GM12878 (cell line): ENCODE measurements around the gene ALX4. TPM values are rescaled to one million over a fixed set of nuclear protein-coding genes. Genes with fewer than 3 reads are reported as not detected.

Source experiments
- ATAC-seq: fragments of 200-7000 bp; cut with Tn5 transposase; 3 replicates; pipeline ENCODE4 v1.9.1; 2020; ENCODE audit warnings: mild to moderate bottlenecking, moderate library complexity
- BruUV-seq: library from RNA; stranded (reverse); fragments of 400-500 nt; replicated peaks from 2 replicates; lab custom pipeline; 2021; lab: Mats Ljungman, UMichigan
- CTCF ChIA-PET: fragments of 300-600 bp; sonication (Branson Sonifier 250); formaldehyde crosslinking; extraction: SDS; loops from one replicate; lab custom pipeline; 2021; ENCODE audit warnings: inconsistent platforms; lab: Yijun Ruan, JAX
- POLR2A ChIA-PET: fragments of 350-600 bp; formaldehyde crosslinking; extraction: SDS; loops from one replicate; lab custom pipeline; 2021; ENCODE audit warnings: inconsistent platforms; lab: Charles Lee
- RAD21 ChIA-PET: fragments of 300-600 bp; sonication (Branson Sonifier 250); formaldehyde crosslinking; loops from one replicate; lab custom pipeline; 2023; ENCODE audit warnings: antibody characterized with exemption; ENCODE audit not compliant: unreplicated experiment; lab: Charles Lee
- SMC1A ChIA-PET: fragments of 300-600 bp; sonication (Branson Sonifier 250); formaldehyde crosslinking; loops from one replicate; lab custom pipeline; 2023; ENCODE audit not compliant: unreplicated experiment, uncharacterized antibody; lab: Charles Lee
- DNase-seq: peaks from one replicate; pipeline ENCODE4 v3.0.0-alpha.2; 2011; ENCODE audit warnings: low read depth, low spot score
- FAIRE-seq: peaks from 3 replicates; lab custom pipeline; 2011; peaks lifted over from hg19 to GRCh38; lab: Jason Lieb, UNC
- H2AFZ ChIP-seq: 2 replicates; pipeline ENCODE4 v1.6.0; 2011; ENCODE audit warnings: low read depth, low read length, control low read depth; ENCODE audit not compliant: control insufficient read depth
- H3K27ac ChIP-seq: 2 replicates; pipeline ENCODE4 v1.5.1; 2011; ENCODE audit warnings: control low read depth; ENCODE audit not compliant: control insufficient read depth, insufficient read depth
- H3K27me3 ChIP-seq, 2 experiments: replicated peaks in 1 of 2; 2 replicates each; pipeline versions ENCODE4 v1.6.0 to v1.6.1; 2011; ENCODE audit warnings: low read length in 1 of 2; ENCODE audit not compliant: control insufficient read depth in 2 of 2, insufficient read depth in 2 of 2
- H3K36me3 ChIP-seq, 2 experiments: 2 replicates each; pipeline ENCODE4 v1.5.1; 2011; ENCODE audit warnings: low read length in 1 of 2; ENCODE audit not compliant: control insufficient read depth in 2 of 2, insufficient read depth in 2 of 2
- H3K4me1 ChIP-seq: 2 replicates; pipeline ENCODE4 v1.6.1; 2011; ENCODE audit warnings: mild to moderate bottlenecking, low read length, moderate library complexity, mixed read lengths; ENCODE audit not compliant: control insufficient read depth, insufficient read depth
- H3K4me2 ChIP-seq: 2 replicates; pipeline ENCODE4 v1.6.0; 2011; ENCODE audit warnings: control low read depth; ENCODE audit not compliant: control insufficient read depth, insufficient read depth
- H3K4me3 ChIP-seq: fragments of 200-600 bp; sonication (generic); 2 replicates; pipeline ENCODE4 v1.5.1; 2016
- H3K79me2 ChIP-seq: 2 replicates; pipeline ENCODE4 v1.6.0; 2011; ENCODE audit warnings: low read length; ENCODE audit not compliant: control insufficient read depth, insufficient read depth
- H3K9ac ChIP-seq: 2 replicates; pipeline ENCODE4 v1.8.0; 2011; ENCODE audit warnings: low read length, control low read depth, mixed read lengths; ENCODE audit not compliant: control insufficient read depth, insufficient read depth
- H3K9me3 ChIP-seq: replicated peaks from 3 replicates; pipeline ENCODE4 v1.5.1; 2011; ENCODE audit warnings: mild to moderate bottlenecking, low read length; ENCODE audit not compliant: control insufficient read depth, insufficient read depth
- H4K20me1 ChIP-seq: 2 replicates; pipeline ENCODE4 v1.6.0; 2011; ENCODE audit not compliant: control insufficient read depth, insufficient read depth
- ASH2L ChIP-seq: fragments of 300-600, 200-600 bp; sonication (generic); IDR thresholded peaks from 2 replicates; pipeline ENCODE4 v1.6.1; 2017; ENCODE audit warnings: low read depth, mild to moderate bottlenecking, borderline replicate concordance
- E4F1 ChIP-seq: fragments of 450-650 bp; IDR thresholded peaks from 2 replicates; pipeline ENCODE4 v1.6.1; 2018; ENCODE audit warnings: borderline replicate concordance, mild to moderate bottlenecking; ENCODE audit not compliant: partially characterized antibody
- GABPA ChIP-seq: IDR thresholded peaks from 2 replicates; pipeline ENCODE4 v1.6.1; 2014; ENCODE audit warnings: antibody characterized with exemption, low read depth, mild to moderate bottlenecking, inconsistent platforms
- KAT2A ChIP-seq: conservative IDR thresholded peaks from 2 replicates; pipeline ENCODE4 v1.6.1; 2011; ENCODE audit warnings: low read depth, low read length; ENCODE audit not compliant: control insufficient read depth
- NBN ChIP-seq: fragments of 450-650 bp; IDR thresholded peaks from 2 replicates; pipeline ENCODE4 v1.6.1; 2016
- NFXL1 ChIP-seq: fragments of 450-650 bp; IDR thresholded peaks from 2 replicates; pipeline ENCODE4 v1.6.1; 2017; ENCODE audit warnings: antibody characterized with exemption, mild to moderate bottlenecking, borderline replicate concordance
- NR2C2 ChIP-seq: IDR thresholded peaks from 2 replicates; pipeline ENCODE4 v1.6.1; 2011; ENCODE audit warnings: borderline replicate concordance, low read depth; ENCODE audit not compliant: control insufficient read depth, insufficient read length
- PAX8 ChIP-seq: fragments of 450-650 bp; IDR thresholded peaks from 2 replicates; pipeline ENCODE4 v1.6.1; 2017; ENCODE audit warnings: mild to moderate bottlenecking, moderate library complexity
- PML ChIP-seq: IDR thresholded peaks from 2 replicates; pipeline ENCODE4 v1.6.1; 2012; ENCODE audit warnings: low read length, inconsistent platforms
- SIN3A ChIP-seq: IDR thresholded peaks from 2 replicates; pipeline ENCODE4 v1.6.1; 2012; ENCODE audit warnings: low read depth, low read length, improper control_type of control experiment
- SUPT20H ChIP-seq: IDR thresholded peaks from 2 replicates; pipeline ENCODE4 v1.6.1; 2011; ENCODE audit warnings: low read depth, mild to moderate bottlenecking, low read length, moderate library complexity, borderline replicate concordance; ENCODE audit not compliant: control insufficient read depth
- ZNF217 ChIP-seq: fragments of 450-650 bp; IDR thresholded peaks from 2 replicates; pipeline ENCODE4 v1.6.1; 2017; ENCODE audit warnings: antibody characterized with exemption, mild to moderate bottlenecking
- ZNF592 ChIP-seq: fragments of 450-650 bp; IDR thresholded peaks from 2 replicates; pipeline ENCODE4 v1.6.1; 2017; ENCODE audit warnings: mild to moderate bottlenecking, moderate library complexity
- ZNF687 ChIP-seq: fragments of 450-650 bp; IDR thresholded peaks from 2 replicates; pipeline ENCODE4 v1.6.1; 2017; ENCODE audit warnings: mild to moderate bottlenecking, moderate library complexity
- WGBS: methylation state at CpG from one replicate; pipeline ENCODE4 v1.1.6; 2016; ENCODE audit warnings: low lambda C conversion rate; ENCODE audit not compliant: insufficient replicate concordance, insufficient coverage; ENCODE audit errors: missing lambda C conversion rate; 5-methylcytosine and 5-hydroxymethylcytosine counted together
- in situ Hi-C: fragments of 300-500 bp; cut with MboI; formaldehyde crosslinking; loops from 9 replicates; pipeline ENCODE4 v1.14.3; 2018; ENCODE audit warnings: mixed read lengths
- intact Hi-C: fragments of 100-400 bp; cut with micrococcal nuclease; formaldehyde crosslinking; loops from one replicate; pipeline ENCODE4 v1.14.2; 2022; ENCODE audit not compliant: unreplicated experiment
- polyA plus RNA-seq, 11 experiments: library from polyadenylated mRNA; depleted of rRNA in 4 of 11; unstranded in 6 of 11; stranded (reverse) in 5 of 11; fragments of >200 nt; fragmentation: Nextera tagmentation in 4 of 11; fragmentation: Illumina TruSeq in 1 of 11; extraction: Ambion mirVana in 4 of 11; extraction: Trizol in 1 of 11; gene quantifications; 1 replicate in 1 of 11; 2 replicates in 10 of 11; pipeline versions ENCODE4 v1.2.1 to v1.2.3, GENCODE V29; 2011 to 2016; ENCODE audit warnings: inconsistent platforms in 2 of 11, missing spikeins in 2 of 11, low read depth in 1 of 11
- total RNA-seq, 4 experiments: library from RNA; depleted of rRNA in 3 of 4; stranded (reverse); fragments of >200 nt in 3 of 4; fragmentation: Illumina TruSeq in 1 of 4; extraction: Trizol in 1 of 4; gene quantifications; 2 replicates each; pipeline versions ENCODE4 v1.2.1 to v1.2.3, GENCODE V29; 2013 to 2021

The ALX4 gene
- total and polyA plus RNA-seq, 10 of the 15 experiments (the other 5 are each of a cell fraction or from before 2014, with no cell fraction given) = not detected

- H3K4me3 ChIP-seq = no peak overlapping the region
- no peak overlapping the region for H3K9ac ChIP-seq
- no peak for FAIRE-seq
- intact Hi-C loops (loop anchor here (1.0 to 10.0 kb wide), 6 partner anchors 176 to 628 kb away; no protein-coding TSS in a partner anchor), in situ Hi-C loops (loop anchor here (5.0 to 10.0 kb wide), 2 partner anchors 250 to 338 kb away; no protein-coding TSS in a partner anchor)
- H3K79me2 ChIP-seq = no peaks in the 10 kb centered on the region
- no peaks in the 10 kb centered on the region; a peak in 1 of 4 replicates for H3K27me3 ChIP-seq
- H3K27ac ChIP-seq = no peak overlapping the region
- 40% methylated on average over 11 of the region's 11 CpGs for WGBS
- no TSS peak for BruUV-seq
- RAD21 ChIA-PET = interaction anchor here (2.1 kb wide), 1 partner anchor 253 kb away, joined by 7 read pairs; no protein-coding TSS in a partner anchor
- SMC1A ChIA-PET = interaction anchor here (0.9 to 2.4 kb wide), 3 partner anchors 194 to 253 kb away, joined by 3 to 11 read pairs (median 5); no protein-coding TSS in a partner anchor
- H4K20me1 ChIP-seq = no peaks in the 10 kb centered on the region
- POLR2A ChIA-PET = no interaction called here
- no peak for ATAC-seq
- H3K9me3 ChIP-seq = no peaks in the 10 kb centered on the region
- H2AFZ ChIP-seq = no peak overlapping the region
- CTCF ChIA-PET = interaction anchor here (0.7 to 3.4 kb wide), 11 partner anchors 11 to 253 kb away, joined by 3 to 19 read pairs (median 4); partner anchors contain the start of gene EXT2
- no peaks in the 10 kb centered on the region for H3K36me3 ChIP-seq
- H3K4me2 ChIP-seq = no peak overlapping the region
- no peaks in the 10 kb centered on the region for H3K4me1 ChIP-seq
- DNase-seq = no peak
- TF ChIP-seq NR2C2 = no peak
- no peak for TF ChIP-seq PML
- TF ChIP-seq ZNF687 = no peak
- TF ChIP-seq NBN = no peak
- no peak for TF ChIP-seq ASH2L
- TF ChIP-seq PAX8 = no peak
- no peak for TF ChIP-seq ZNF592
- no peak for TF ChIP-seq SUPT20H
- TF ChIP-seq E4F1 = no peak
- TF ChIP-seq KAT2A = no peak
- no peak for TF ChIP-seq ZNF217
- TF ChIP-seq SIN3A = no peak
- TF ChIP-seq NFXL1 = no peak
- no peak for TF ChIP-seq GABPA
Observed at GRCh38 chr11:44286911-44287310, 23.0 kb downstream of the ALX4 start.
